ENCODE data around the gene SLC25A4. TPM values are rescaled to one million over a fixed set of nuclear protein-coding genes. Genes with fewer than 3 reads are reported as not detected.
A peak's percentile ranks its signal among the peaks of the same experiment; 100 is the strongest.

SLC25A4 gene
- total RNA-seq, 1 donor: 1.9 TPM

DNA sequence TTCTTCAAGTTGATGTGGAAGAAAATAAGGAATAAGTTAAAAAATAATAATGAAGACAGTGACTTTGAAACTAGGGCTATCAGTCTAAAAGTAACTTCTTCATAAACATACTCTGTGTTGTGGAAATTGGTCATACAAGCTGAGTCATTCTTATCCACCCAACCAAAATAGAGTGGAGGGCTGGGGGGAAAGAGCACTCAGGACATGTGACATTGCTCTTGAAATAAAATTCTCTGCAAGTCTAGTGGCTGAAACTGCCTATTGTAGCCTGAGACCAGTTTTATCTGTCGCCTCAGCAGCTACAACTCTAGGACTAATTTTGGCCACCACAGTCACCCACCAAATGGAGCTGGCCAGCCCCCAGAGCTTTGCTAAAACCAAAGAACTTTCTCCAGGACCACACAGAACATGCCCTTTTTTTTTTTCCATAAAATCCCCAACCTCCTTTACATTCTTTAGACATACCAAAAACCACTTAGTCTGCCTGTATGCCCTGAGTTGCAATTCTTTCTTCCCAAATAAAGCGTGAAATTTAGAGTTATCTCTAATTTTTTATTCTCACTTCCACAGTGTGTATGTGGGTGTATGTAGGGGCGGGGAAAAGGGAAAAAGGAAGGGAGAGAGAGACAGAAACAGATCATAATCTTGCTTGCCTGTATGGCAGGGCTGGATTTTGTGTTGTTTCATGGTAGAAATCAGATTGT, 23.0 kb upstream of the SLC25A4 start:
- DNase-seq (ENCODE audit: low read depth in 2 of 3, low spot score in 2 of 3): peak in 2 of 3 donors; percentile 48 to 71

DNA sequence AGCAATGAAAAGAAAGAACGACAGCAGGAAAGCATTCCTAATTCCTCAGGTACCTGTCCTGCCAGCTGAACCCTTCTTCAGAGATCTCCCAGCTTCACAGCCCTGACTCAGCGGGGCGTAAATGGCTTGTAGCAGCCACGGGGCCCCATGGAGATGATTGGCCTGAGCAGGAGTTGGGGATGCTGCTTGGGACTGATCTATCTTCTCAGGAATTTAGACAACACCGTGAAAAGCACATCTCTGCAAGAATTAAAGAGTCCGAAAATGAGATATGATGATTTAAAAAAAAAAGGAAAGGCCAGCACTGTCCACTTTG, 22.5 kb upstream of the SLC25A4 start:
- no peak for DNase-seq (ENCODE audit: low read depth in 2 of 3, low spot score in 2 of 3)

DNA sequence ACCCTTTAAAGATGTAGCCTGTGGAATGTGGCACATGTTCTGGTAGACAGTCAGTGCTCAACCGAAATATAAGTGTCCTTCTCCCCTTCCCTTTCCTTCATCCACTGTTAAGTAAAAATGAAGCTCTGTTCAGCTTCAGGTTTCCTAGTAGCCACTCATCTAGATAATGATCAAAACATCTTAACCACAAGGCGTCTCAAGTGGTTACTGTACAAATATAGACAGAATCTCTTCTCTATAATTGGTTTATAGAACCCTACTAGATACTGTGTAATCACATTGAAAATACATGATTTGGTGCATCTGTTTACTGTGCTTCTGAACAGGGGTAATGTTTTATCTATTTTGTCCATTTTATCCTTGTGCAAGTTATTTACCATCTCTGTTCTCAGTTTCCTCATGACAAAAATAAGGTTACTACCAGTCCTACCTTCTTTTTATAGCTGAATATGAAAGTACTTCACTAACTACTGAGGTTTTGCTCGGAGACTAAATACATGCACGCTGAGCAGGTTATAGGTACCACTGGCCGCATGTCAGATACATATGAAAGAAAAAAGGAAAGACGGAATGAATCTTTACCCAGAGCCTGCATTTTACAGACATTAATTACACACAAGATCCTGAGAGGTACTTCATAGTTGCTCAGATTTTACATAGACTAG, 20.3 kb upstream of the SLC25A4 start:
- DNase-seq (ENCODE audit: low read depth in 2 of 3, low spot score in 2 of 3): peak in 1 of 3 donors; percentile 13

GRCh38 chr4:185124006-185124405, 19.1 kb upstream of the SLC25A4 start:
- DNase-seq (ENCODE audit: low read depth in 2 of 3, low spot score in 2 of 3): no peak

GRCh38 chr4:185127021-185127925, 15.8 kb upstream of the SLC25A4 start:
- DNase-seq (ENCODE audit: low read depth in 2 of 3, low spot score in 2 of 3): peak in 1 of 3 donors; percentile 18

- DNase-seq (ENCODE audit: low read depth in 2 of 3, low spot score in 2 of 3): peak in 2 of 3 donors; percentile 35 to 43
These were observed 14.6 kb upstream of the SLC25A4 start for GRCh38 chr4:185128272-185129119.

DNA sequence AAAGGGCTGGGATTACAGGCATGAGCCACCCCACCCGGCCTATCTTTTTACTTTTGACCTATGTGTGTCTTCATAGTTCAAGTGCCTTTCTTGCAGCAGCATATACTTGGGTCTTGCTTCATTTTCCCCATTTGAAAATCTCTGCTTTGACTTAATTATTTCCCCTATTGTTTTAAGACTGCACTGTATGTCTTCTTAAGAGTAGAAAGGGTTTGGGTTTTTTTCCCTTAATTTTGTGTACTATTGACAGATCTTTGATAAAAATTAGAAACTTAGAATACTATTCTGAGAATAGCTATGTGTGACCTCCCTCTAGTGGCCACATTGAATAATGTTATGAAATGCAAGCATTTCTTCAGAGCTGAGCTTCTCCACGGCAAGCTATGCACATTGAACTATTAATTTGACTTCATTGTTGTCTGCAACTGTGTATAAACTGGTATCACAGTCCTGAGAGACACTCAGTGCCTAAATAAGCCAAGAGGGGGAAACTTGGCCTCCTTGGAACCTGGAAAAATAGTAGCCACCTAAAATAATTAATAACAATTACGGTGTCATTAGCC, 8.7 kb upstream of the SLC25A4 start:
- peak in 2 of 3 donors; percentile 31 to 67 for DNase-seq (ENCODE audit: low read depth in 2 of 3, low spot score in 2 of 3)

DNA sequence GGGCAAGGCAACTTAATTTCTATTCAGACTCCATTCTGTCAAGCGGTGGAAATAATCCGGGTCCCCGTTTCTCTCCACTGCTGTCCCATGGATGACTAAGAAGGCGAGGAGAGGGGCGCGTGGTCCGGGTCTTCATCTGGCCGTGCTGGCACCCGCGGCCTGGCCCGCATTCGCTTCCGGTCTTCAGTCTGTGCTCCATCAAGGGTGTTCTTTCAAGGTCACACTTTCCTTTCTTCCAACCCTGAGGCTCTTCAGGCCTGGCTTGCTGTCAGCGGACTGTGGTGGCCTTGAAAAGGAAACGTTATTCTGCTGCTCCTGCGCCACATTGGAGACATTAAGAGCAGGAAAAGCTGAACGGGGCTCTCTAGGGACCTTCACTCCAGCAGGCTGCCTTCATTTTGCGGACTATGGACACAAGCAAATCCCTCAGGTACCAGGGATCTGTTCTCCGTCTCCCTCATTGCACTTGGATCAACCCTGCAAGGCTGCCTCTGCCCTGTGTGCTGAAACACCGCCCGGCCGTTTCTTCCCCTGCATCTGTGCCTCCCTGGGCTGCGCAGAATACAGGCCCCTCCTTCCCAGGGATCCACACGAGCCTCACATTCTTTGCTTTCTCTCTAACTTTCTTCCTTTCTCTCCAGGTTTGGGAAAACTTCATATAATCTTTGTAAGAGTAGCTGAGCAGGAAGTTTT, 5.7 kb upstream of the SLC25A4 start:
- no peak for DNase-seq (ENCODE audit: low read depth in 2 of 3, low spot score in 2 of 3)

DNA sequence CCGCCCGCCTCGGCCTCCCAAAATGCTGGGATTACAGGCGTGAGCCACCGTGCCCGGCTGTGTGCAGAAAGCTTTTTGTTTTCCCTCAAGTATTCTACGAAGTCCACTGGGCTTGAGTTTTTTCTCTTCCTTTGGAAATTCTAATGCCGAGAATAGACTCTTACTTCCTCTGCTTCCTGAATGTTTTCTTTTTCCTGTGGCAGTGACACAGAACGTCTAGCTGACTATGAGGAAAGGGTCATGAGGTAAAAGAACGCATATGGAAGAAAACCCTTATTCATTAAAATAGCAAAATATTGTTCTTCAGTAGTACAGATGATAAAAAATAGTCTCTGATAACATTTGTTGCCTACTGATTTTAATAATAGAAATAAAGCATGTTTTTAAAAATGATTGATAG, 4.9 kb upstream of the SLC25A4 start:
- no peak for DNase-seq (ENCODE audit: low read depth in 2 of 3, low spot score in 2 of 3)

DNA sequence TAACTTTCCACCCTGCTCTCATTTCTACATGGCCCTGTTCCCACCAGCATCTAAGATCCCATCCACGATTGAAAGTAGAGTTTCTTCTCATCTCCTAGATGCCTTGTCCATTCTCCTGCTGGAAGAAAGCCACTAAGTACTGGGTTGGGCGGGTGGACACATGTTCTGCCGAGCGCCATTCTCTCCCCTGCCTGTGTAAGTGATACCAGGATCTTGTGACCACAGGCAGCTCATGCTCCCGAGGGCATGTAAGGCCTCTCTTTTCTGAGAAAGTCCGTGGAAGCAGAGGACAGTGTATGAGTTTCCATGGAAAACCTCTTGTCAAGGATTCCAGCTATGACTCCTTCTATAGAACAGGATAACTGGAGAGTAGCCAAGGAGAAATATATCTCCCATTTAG, 3.3 kb upstream of the SLC25A4 start:
- no peak for DNase-seq (ENCODE audit: low read depth in 2 of 3, low spot score in 2 of 3)

DNA sequence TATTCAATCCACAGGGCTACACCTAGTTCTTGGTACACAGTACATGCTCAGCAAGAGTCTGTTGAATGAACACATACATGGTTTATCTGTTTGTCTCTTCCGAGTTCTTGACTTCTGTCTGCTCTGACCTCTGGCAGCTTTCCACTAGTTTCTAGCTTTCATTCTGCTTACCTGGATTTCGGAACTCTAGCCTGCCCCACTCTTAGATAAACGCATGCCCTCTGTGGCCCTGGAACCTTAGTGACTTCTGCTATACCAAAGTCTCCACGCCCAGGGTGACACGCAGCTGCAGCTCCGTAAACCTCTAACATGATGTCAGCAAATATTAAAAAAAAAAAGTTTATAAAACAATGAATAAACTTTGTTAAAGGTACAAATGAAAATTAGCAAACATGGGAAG, 1.3 kb upstream of the SLC25A4 start:
- DNase-seq (ENCODE audit: low read depth in 2 of 3, low spot score in 2 of 3): no peak

GRCh38 chr4:185142564-185142911, 528 bp upstream of the SLC25A4 start:
- DNase-seq (ENCODE audit: low read depth in 2 of 3, low spot score in 2 of 3): no peak

DNA sequence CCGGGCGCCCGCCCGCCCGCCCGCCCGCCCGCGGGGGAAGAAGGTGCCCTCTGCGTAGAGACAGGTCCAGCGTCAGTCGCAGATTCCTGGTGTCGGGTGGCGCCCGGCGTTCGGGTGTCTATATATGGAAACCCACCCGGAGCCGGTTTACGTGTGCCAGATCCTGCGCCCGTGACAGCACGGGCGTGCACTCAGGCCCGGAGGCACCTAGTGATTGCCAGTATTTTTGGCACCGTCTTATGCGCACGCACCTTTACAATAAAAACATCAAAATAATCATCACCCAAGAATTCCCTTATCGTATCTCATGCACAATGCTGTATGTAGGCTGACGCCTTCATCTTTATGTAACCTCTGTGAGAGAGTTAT, 519 bp downstream of the SLC25A4 start:
- peak in 2 of 3 donors; percentile 20 to 21 for DNase-seq (ENCODE audit: low read depth in 2 of 3, low spot score in 2 of 3)

DNA sequence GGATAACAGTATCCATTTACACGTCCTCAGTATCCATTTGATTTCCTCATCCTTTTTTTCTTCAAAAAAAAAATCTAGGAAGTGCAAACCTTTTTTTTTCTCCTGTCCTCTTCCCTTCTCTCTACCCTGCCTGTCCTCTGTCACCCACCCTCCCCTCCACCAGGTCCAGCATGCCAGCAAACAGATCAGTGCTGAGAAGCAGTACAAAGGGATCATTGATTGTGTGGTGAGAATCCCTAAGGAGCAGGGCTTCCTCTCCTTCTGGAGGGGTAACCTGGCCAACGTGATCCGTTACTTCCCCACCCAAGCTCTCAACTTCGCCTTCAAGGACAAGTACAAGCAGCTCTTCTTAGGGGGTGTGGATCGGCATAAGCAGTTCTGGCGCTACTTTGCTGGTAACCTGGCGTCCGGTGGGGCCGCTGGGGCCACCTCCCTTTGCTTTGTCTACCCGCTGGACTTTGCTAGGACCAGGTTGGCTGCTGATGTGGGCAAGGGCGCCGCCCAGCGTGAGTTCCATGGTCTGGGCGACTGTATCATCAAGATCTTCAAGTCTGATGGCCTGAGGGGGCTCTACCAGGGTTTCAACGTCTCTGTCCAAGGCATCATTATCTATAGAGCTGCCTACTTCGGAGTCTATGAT, 1.7 kb downstream of the SLC25A4 start:
- no peak for DNase-seq (ENCODE audit: low read depth in 2 of 3, low spot score in 2 of 3)

DNA sequence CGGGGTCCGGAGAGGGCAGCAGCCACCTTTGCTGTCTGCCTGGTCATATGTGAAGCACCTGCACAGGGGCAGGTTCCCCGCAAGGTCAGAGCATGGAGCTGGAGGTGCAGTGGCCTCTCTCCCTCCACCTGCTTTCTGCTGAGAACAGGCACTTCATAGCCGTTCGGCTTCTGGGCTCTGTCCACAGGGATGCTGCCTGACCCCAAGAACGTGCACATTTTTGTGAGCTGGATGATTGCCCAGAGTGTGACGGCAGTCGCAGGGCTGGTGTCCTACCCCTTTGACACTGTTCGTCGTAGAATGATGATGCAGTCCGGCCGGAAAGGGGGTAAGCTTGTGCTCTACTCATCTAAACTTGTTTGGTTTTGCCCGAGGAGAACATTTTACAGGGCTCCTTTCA, 2.5 kb downstream of the SLC25A4 start:
- no peak for DNase-seq (ENCODE audit: low read depth in 2 of 3, low spot score in 2 of 3)

- no peak for DNase-seq (ENCODE audit: low read depth in 2 of 3, low spot score in 2 of 3)
These were observed 6.3 kb downstream of the SLC25A4 start for GRCh38 chr4:185149392-185149791.

- no peak for DNase-seq (ENCODE audit: low read depth in 2 of 3, low spot score in 2 of 3)
These were observed 8.2 kb downstream of the SLC25A4 start for GRCh38 chr4:185151296-185151695.

DNA sequence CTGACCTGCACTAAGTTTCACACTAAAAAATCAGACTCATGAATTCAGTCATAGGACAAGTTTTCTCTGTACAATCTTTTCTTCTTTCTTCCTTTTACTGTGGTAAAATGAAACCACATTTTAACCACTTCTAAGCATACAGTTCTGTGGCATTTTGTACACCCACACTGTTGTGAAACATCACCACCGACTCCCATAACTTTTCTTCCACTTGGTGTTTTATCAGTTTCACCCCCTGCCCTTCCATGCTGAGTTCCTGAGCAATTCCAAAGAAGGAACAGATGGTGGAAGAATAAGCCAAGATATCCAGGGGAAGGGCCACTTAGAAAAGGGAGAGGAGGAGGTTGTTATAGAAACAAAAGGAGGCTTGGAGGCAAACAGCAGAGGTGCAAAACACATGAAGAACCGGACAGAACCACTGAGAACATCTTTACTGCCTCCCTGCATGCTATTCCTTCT, 22.6 kb downstream of the SLC25A4 start:
- peak in 1 of 3 donors; percentile 46 for DNase-seq (ENCODE audit: low read depth in 2 of 3, low spot score in 2 of 3)

DNA sequence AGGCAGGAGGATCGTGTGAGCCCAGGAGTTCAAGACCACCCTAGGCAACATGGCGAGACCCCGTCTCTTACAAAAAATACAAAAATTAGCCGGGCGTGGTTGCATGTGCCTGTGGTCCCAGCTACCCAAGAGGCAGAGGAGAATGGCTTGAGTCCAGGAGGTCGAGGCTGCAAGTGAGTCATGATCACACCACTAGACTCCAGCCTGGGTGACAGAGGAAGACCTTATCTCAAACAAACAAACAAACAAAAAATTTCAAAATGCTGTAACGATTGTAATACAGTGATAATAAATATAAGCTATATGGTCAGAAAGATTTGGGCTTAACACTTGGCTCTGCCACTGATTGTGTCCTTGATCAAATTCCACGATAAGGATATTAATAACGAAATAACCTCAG, 24.2 kb downstream of the SLC25A4 start:
- DNase-seq (ENCODE audit: low read depth in 2 of 3, low spot score in 2 of 3): no peak

Measured in hematopoietic multipotent progenitor cell (in vitro differentiated cells).